Measurements from ENCODE around the gene TASP1.

GRCh38 chr20:13681248-13682125 is 42.8 kb upstream of the TASP1 start:
- no peak for TF ChIP-seq CTCF (IDR thresholded peaks at IDR 0.05; ENCODE audit: poor library complexity, severe bottlenecking)
- no peak for TF ChIP-seq REST (IDR thresholded peaks at IDR 0.05; ENCODE audit: borderline replicate concordance)

All from neural cell (in vitro differentiated cells).